ENCODE results near the gene PRSS22. TPM values are rescaled to one million over a fixed set of nuclear protein-coding genes. Genes with fewer than 3 reads are reported as not detected.
A peak's percentile ranks its signal among the peaks of the same experiment; 100 is the strongest.

The PRSS22 gene
- total RNA-seq, 2 experiments from 2014 or later: not detected

DNA sequence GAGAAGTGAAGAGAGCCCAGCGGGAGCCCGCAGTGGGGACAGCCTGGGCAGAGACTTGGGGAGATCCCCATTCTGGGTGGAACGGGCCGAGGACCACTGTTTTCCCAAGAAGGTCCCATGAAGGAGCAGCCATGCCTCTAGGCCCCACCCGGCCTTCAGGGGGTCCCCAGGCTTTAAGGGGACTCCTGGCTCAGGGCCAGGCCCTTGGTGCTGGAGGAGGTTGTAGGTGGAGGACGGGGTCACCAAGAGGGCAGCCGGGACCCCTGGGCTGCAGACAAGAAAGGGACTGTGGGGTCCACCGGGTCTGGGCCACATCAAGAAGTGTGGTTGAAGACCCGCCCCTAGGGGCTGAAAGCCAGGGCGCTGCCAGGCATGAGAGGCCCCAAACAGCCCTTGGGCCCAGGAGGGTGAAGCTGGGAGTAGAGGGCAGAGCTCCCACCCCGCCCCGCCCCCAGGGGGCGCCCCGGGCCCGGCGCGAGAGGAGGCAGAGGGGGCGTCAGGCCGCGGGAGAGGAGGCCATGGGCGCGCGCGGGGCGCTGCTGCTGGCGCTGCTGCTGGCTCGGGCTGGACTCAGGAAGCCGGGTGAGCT lies 41.1 kb downstream of the PRSS22 start, which contains the start of gene PRSS21:
TSS of gene PRSS21 (plus strand) at position 487 of the 589 bp plus-strand sequence. CDS start at position 519, 32 bp downstream.
- ChIA-PET CTCF (ENCODE audit: unreplicated experiment) (interaction anchor here (0.5 to 0.6 kb wide), 2 partner anchors 906 to 1474 kb away, joined by 4 to 11 read pairs; no protein-coding TSS in a partner anchor), POLR2A (interaction anchor here (0.7 kb wide), 1 partner anchor 10 kb away, joined by 3 read pairs; no protein-coding TSS in a partner anchor)
- BruUV-seq (replicated peaks): no TSS peak
- H3K79me2 ChIP-seq (ENCODE audit: insufficient read depth, low read depth, low read length): peaks cover 10% of the 10 kb centered on the region; the same call in 1 of the 2 replicates
- DNase-seq (ENCODE audit: low spot score): peak; percentile 68
- no peaks in the 10 kb centered on the region for H3K36me3 ChIP-seq (ENCODE audit: insufficient read depth, low read length)
- TF ChIP-seq, protein P1, sequence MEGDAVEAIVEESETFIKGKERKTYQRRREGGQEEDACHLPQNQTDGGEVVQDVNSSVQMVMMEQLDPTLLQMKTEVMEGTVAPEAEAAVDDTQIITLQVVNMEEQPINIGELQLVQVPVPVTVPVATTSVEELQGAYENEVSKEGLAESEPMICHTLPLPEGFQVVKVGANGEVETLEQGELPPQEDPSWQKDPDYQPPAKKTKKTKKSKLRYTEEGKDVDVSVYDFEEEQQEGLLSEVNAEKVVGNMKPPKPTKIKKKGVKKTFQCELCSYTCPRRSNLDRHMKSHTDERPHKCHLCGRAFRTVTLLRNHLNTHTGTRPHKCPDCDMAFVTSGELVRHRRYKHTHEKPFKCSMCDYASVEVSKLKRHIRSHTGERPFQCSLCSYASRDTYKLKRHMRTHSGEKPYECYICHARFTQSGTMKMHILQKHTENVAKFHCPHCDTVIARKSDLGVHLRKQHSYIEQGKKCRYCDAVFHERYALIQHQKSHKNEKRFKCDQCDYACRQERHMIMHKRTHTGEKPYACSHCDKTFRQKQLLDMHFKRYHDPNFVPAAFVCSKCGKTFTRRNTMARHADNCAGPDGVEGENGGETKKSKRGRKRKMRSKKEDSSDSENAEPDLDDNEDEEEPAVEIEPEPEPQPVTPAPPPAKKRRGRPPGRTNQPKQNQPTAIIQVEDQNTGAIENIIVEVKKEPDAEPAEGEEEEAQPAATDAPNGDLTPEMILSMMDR (conservative IDR thresholded peaks at IDR 0.05; ENCODE audit: low read length): peak; percentile 72
- no peak for TF ChIP-seq EZH2phosphoT487 (IDR thresholded peaks at IDR 0.05; ENCODE audit: borderline replicate concordance, low read depth, low read length)
- H3K27ac ChIP-seq (ENCODE audit: low read depth, low read length, poor library complexity, severe bottlenecking): peak within 1 kb of the TSS; percentile 54
- intact Hi-C loops (cut with micrococcal nuclease; ENCODE audit: unreplicated experiment): no loop called here
- peak within 1 kb of the TSS; percentile 71 for H3K4me2 ChIP-seq (ENCODE audit: low read length)
- H4K20me1 ChIP-seq (ENCODE audit: insufficient read depth, low read length): no peaks in the 10 kb centered on the region
- H3K9me2 ChIP-seq (ENCODE audit: insufficient read depth, low read length): no peaks in the 10 kb centered on the region
- H3K9me3 ChIP-seq (ENCODE audit: low read length): no peaks in the 10 kb centered on the region
- H3K4me3 ChIP-seq (ENCODE audit: low read depth, low read length, poor library complexity, severe bottlenecking): peak within 1 kb of the TSS; percentile 86
- peak within 1 kb of the TSS; percentile 89 for H2AFZ ChIP-seq (ENCODE audit: low read length)
- H3K4me1 ChIP-seq (ENCODE audit: insufficient read depth, low read length, poor library complexity, severe bottlenecking): peaks cover 18% of the 10 kb centered on the region

DNA sequence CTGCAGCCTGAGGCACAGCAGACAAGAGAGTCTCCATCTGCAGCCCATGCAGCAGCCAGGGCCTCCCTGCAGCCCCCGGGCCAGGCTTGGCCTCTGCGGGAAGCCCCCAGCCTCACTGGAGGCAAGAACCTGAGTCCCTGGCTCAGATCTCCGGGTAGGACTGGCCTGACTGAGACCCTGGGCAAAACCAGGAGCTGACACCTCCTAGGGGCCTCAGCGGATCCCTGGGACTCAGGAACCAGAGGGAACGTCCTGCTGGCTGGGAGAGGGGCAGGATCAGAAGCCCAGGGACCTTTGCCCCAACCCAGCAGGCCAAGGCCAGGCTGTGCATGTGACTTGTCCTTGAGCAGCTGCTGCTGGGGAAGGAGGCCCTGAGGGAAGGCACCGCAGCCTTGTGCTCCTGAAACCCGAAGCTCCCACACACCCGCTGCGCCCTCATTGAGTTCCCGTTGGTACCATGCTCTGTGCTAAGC lies 42.6 kb downstream of the PRSS22 start:
- Histone ChIP-seq H3K4me3 (ENCODE audit: low read depth, low read length, poor library complexity, severe bottlenecking) (no peak overlapping the region), H3K9me2 (ENCODE audit: insufficient read depth, low read length) (no peaks in the 10 kb centered on the region), H3K27ac (ENCODE audit: low read depth, low read length, poor library complexity, severe bottlenecking) (no peak overlapping the region), H3K4me1 (ENCODE audit: insufficient read depth, low read length, poor library complexity, severe bottlenecking) (peaks cover 18% of the 10 kb centered on the region), H3K79me2 (ENCODE audit: insufficient read depth, low read depth, low read length) (peaks cover 10% of the 10 kb centered on the region; the same call in 1 of the 2 replicates), H3K36me3 (ENCODE audit: insufficient read depth, low read length) (no peaks in the 10 kb centered on the region), H3K9me3 (ENCODE audit: low read length) (no peaks in the 10 kb centered on the region), H2AFZ (ENCODE audit: low read length) (no peak overlapping the region), H3K4me2 (ENCODE audit: low read length) (no peak overlapping the region), H4K20me1 (ENCODE audit: insufficient read depth, low read length) (no peaks in the 10 kb centered on the region)
- ChIA-PET CTCF (ENCODE audit: unreplicated experiment) (no interaction called here), POLR2A (no interaction called here)
- no peak for TF ChIP-seq EZH2phosphoT487 (IDR thresholded peaks at IDR 0.05; ENCODE audit: borderline replicate concordance, low read depth, low read length)
- TF ChIP-seq, protein P1 (conservative IDR thresholded peaks at IDR 0.05; ENCODE audit: low read length): no peak
- no peak for DNase-seq (ENCODE audit: low spot score)
- intact Hi-C loops (cut with micrococcal nuclease; ENCODE audit: unreplicated experiment): no loop called here
- BruUV-seq (replicated peaks): no TSS peak
